ENCODE results near the gene SLC22A12.

SLC22A12 gene

GRCh38 chr11:64632237-64632636, 41.2 kb downstream of the SLC22A12 start:
- TF ChIP-seq, protein P1, sequence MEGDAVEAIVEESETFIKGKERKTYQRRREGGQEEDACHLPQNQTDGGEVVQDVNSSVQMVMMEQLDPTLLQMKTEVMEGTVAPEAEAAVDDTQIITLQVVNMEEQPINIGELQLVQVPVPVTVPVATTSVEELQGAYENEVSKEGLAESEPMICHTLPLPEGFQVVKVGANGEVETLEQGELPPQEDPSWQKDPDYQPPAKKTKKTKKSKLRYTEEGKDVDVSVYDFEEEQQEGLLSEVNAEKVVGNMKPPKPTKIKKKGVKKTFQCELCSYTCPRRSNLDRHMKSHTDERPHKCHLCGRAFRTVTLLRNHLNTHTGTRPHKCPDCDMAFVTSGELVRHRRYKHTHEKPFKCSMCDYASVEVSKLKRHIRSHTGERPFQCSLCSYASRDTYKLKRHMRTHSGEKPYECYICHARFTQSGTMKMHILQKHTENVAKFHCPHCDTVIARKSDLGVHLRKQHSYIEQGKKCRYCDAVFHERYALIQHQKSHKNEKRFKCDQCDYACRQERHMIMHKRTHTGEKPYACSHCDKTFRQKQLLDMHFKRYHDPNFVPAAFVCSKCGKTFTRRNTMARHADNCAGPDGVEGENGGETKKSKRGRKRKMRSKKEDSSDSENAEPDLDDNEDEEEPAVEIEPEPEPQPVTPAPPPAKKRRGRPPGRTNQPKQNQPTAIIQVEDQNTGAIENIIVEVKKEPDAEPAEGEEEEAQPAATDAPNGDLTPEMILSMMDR (IDR thresholded peaks at IDR 0.05; ENCODE audit: insufficient read depth, missing control alignments): no peak
- FAIRE-seq (no peak), DNase-seq (ENCODE audit: insufficient read length, low spot score) (no peak)

GRCh38 chr11:64632654-64633053, 41.6 kb downstream of the SLC22A12 start:
- TF ChIP-seq, protein P1 (IDR thresholded peaks at IDR 0.05; ENCODE audit: insufficient read depth, missing control alignments): no peak
- FAIRE-seq (no peak), DNase-seq (ENCODE audit: insufficient read length, low spot score) (peak; percentile 62)

DNA sequence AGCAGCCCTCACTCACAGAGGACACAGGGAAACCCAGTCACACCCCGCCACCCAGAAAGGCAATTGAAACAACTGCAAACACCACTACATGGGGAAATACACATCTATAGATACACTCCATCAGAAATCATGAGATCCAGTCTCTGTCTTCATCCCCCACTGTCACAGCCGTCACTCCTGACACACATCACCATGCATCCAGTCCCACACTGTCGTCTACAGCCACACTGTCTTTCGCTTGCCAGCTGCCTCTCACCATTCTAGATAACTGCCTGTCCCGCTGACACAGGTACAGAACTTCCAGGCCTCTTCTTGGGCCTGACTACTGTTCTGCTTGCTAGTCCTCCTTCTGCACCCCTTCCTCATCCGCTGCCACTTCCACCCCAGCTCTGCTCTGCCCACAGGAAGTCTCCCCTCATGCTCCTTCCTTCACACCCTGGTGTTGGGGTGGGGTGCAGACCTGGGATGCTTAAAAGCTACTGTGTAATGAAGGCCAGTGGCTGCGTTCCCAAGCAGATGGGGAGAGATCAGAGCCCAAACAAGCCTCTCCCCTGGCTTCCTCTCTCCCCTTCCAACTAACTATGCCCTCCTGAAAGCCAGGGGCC, 42.6 kb downstream of the SLC22A12 start:
- TF ChIP-seq, protein P1 (IDR thresholded peaks at IDR 0.05; ENCODE audit: insufficient read depth, missing control alignments): no peak
- FAIRE-seq (no peak), DNase-seq (ENCODE audit: insufficient read length, low spot score) (no peak)

DNA sequence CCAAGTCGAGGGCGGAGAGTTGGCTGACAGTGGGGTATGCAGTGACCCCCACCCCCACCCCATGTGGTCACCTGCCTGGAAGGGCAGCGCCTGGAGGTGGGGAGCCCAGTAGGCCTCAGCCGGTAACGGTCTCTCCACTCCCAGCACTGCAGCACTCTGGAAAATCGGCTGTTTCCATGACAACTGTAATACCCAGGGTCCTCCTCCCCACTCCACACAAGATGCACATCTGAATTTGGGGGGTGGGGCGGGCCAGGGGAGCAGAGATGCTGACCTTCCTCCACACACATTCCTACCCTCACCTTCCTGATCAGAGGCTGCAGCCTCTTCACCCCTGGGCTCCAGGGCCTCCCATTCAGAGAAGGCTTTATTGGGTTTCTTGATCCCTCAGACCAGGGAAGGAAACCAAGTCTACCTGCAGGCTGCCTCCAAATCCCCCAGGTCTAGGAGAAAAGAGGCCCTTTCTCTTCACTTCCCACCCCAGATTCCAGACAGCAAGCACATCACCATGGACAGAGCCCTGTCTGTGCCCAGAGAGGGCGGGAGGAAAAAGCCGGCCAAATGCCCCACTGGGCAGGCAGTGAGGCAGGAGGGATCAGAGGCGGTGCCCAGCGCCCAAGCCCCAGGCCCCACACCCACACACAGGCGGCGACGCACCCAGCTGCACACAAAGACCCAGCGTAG, 46.5 kb downstream of the SLC22A12 start:
- TF ChIP-seq, protein P1 (IDR thresholded peaks at IDR 0.05; ENCODE audit: insufficient read depth, missing control alignments): no peak
- DNase-seq (ENCODE audit: insufficient read length, low spot score) (no peak), FAIRE-seq (no peak)

GRCh38 chr11:64638018-64638665, 47.1 kb downstream of the SLC22A12 start:
- FAIRE-seq (no peak), DNase-seq (ENCODE audit: insufficient read length, low spot score) (peak; percentile 83)
- TF ChIP-seq, protein P1 (IDR thresholded peaks at IDR 0.05; ENCODE audit: insufficient read depth, missing control alignments): no peak

GRCh38 chr11:64638829-64639228, 47.8 kb downstream of the SLC22A12 start:
- no peak for FAIRE-seq
- TF ChIP-seq, protein P1 (IDR thresholded peaks at IDR 0.05; ENCODE audit: insufficient read depth, missing control alignments): no peak
- no peak for DNase-seq (ENCODE audit: insufficient read length, low spot score)

GRCh38 chr11:64639885-64640284, 48.9 kb downstream of the SLC22A12 start:
- DNase-seq (ENCODE audit: insufficient read length, low spot score) (no peak), FAIRE-seq (no peak)
- TF ChIP-seq, protein P1 (IDR thresholded peaks at IDR 0.05; ENCODE audit: insufficient read depth, missing control alignments): no peak
